Endodermal cell (in vitro differentiated cells): ENCODE data around the gene ZBTB42. TPM values are rescaled to one million over a fixed set of nuclear protein-coding genes. Genes with fewer than 3 reads are reported as not detected.

Source experiments
- DNase-seq: peaks from one replicate; pipeline ENCODE4 v3.0.0-alpha.2; 2017
- H3K27ac ChIP-seq: 2 replicates; pipeline ENCODE4 v1.5.1; 2013; ENCODE audit warnings: mild to moderate bottlenecking, low read depth, low read length, moderate library complexity
- H3K27me3 ChIP-seq: 2 replicates; pipeline ENCODE4 v1.6.1; 2013; ENCODE audit warnings: mild to moderate bottlenecking, low read length, moderate library complexity; ENCODE audit not compliant: insufficient read depth, control insufficient read depth, poor library complexity, severe bottlenecking
- H3K36me3 ChIP-seq: 2 replicates; pipeline ENCODE4 v1.7.0; 2013; ENCODE audit warnings: mild to moderate bottlenecking, low read length, moderate library complexity; ENCODE audit not compliant: control insufficient read depth, insufficient read depth
- H3K4me1 ChIP-seq: one replicate; pipeline ENCODE4 v1.7.0; 2013; ENCODE audit warnings: low read length; ENCODE audit not compliant: control insufficient read depth, insufficient read depth
- H3K4me3 ChIP-seq: 2 replicates; pipeline ENCODE4 v1.5.1; 2013; ENCODE audit warnings: mild to moderate bottlenecking, low read length, moderate library complexity
- H3K9ac ChIP-seq: 2 replicates; pipeline ENCODE4 v1.6.1; 2013; ENCODE audit warnings: mild to moderate bottlenecking, low read length, moderate library complexity; ENCODE audit not compliant: poor library complexity, severe bottlenecking; ENCODE audit errors: extremely low read depth
- H3K9me3 ChIP-seq: 2 replicates; pipeline ENCODE4 v1.6.1; 2013; ENCODE audit warnings: mild to moderate bottlenecking, low read length, moderate library complexity; ENCODE audit not compliant: control insufficient read depth
- H3K27ac Mint-ChIP-seq: 2 replicates; pipeline ENCODE4 v1.8.0; 2020; ENCODE audit warnings: mixed read lengths
- H3K27me3 Mint-ChIP-seq: 2 replicates; pipeline ENCODE4 v1.8.0; 2021; ENCODE audit warnings: mild to moderate bottlenecking, mixed read lengths; ENCODE audit not compliant: insufficient read depth
- H3K36me3 Mint-ChIP-seq: 2 replicates; pipeline ENCODE4 v1.8.0; 2020; ENCODE audit warnings: low read depth, mixed read lengths
- H3K4me1 Mint-ChIP-seq: 2 replicates; pipeline ENCODE4 v1.8.0; 2020; ENCODE audit warnings: mixed read lengths
- H3K4me3 Mint-ChIP-seq: 2 replicates; pipeline ENCODE4 v1.8.0; 2020; ENCODE audit warnings: mild to moderate bottlenecking, moderate library complexity, mixed read lengths
- H3K9me3 Mint-ChIP-seq: 2 replicates; pipeline ENCODE4 v1.8.0; 2020; ENCODE audit warnings: mild to moderate bottlenecking, mixed read lengths
- CTCF ChIP-seq: fragments of 200-600 bp; sonication (generic); conservative IDR thresholded peaks from 2 replicates; pipeline ENCODE4 v1.5.0; 2021; ENCODE audit warnings: antibody characterized with exemption, mild to moderate bottlenecking
- WGBS, 2 experiments: methylation state at CpG; one replicate each; pipeline versions ENCODE4 v1.1.5 to v1.1.7; 2013; ENCODE audit warnings: missing lambda C conversion rate in 2 of 2, mixed read lengths in 1 of 2; ENCODE audit not compliant: insufficient coverage in 1 of 2, insufficient read length in 1 of 2; 5-methylcytosine and 5-hydroxymethylcytosine counted together
- total RNA-seq, 2 donors: library from RNA; stranded (reverse); fragmentation: NEBNext Ultra II Directional in 1 of 2; extraction: Animal tissue kit (Norgen Biotek cat#: 25700) in 1 of 2; gene quantifications; 2 replicates in 1 of 2; 3 replicates in 1 of 2; pipeline ENCODE4 v1.2.1, GENCODE V29; 2021

ZBTB42 gene
- total RNA-seq, 2 donors from 2014 or later = 7.7 to 8.4 TPM

GRCh38 chr14:104795781-104796686 is 4.9 kb upstream of the ZBTB42 start:
- Histone ChIP-seq H3K9ac (no peak overlapping the region), H3K27ac (no peak overlapping the region), H3K36me3 (no peaks in the 10 kb centered on the region), H3K9me3 (no peaks in the 10 kb centered on the region), H3K4me1 (peaks cover 17% of the 10 kb centered on the region), H3K4me3 (peak overlapping the region; percentile 67), H3K27me3 (no peaks in the 10 kb centered on the region)
- Mint-ChIP-seq H3K27me3 (peaks cover 24% of the 10 kb centered on the region), H3K4me3 (peak overlapping the region; percentile 65), H3K27ac (no peak overlapping the region), H3K4me1 (peaks cover 30% of the 10 kb centered on the region), H3K36me3 (peaks cover 7% of the 10 kb centered on the region), H3K9me3 (no peaks in the 10 kb centered on the region)
- peak; percentile 80 for DNase-seq
- 4 to 10% methylated on average over 22 to 54 of the region's 55 CpGs for WGBS, 2 experiments
- no peak for TF ChIP-seq CTCF

- peaks cover 30% of the 10 kb centered on the region for H3K27me3 Mint-ChIP-seq
- DNase-seq = no peak
- Histone ChIP-seq H3K27ac (no peak overlapping the region), H3K27me3 (peaks cover 6% of the 10 kb centered on the region), H3K9ac (no peak overlapping the region), H3K4me3 (peak overlapping the region; percentile 67), H3K36me3 (no peaks in the 10 kb centered on the region), H3K9me3 (no peaks in the 10 kb centered on the region), H3K4me1 (peaks cover 21% of the 10 kb centered on the region)
- peaks cover 2% of the 10 kb centered on the region for H3K36me3 Mint-ChIP-seq
- H3K4me3 Mint-ChIP-seq = peak overlapping the region; percentile 65
- peaks cover 30% of the 10 kb centered on the region for H3K4me1 Mint-ChIP-seq
- no peaks in the 10 kb centered on the region for H3K9me3 Mint-ChIP-seq
- TF ChIP-seq CTCF = no peak
- 79 to 83% methylated on average over 4 to 6 of the region's 6 CpGs for WGBS, 2 experiments
- no peak overlapping the region for H3K27ac Mint-ChIP-seq
Measured at GRCh38 chr14:104796687-104797081, 4.2 kb upstream of the ZBTB42 start.

GRCh38 chr14:104797115-104798044 is 3.5 kb upstream of the ZBTB42 start:
- Histone ChIP-seq H3K27ac (no peak overlapping the region), H3K36me3 (no peaks in the 10 kb centered on the region), H3K4me3 (no peak overlapping the region), H3K9me3 (no peaks in the 10 kb centered on the region), H3K9ac (no peak overlapping the region), H3K4me1 (peaks cover 21% of the 10 kb centered on the region), H3K27me3 (peaks cover 13% of the 10 kb centered on the region)
- DNase-seq = peak; percentile 69
- no peaks in the 10 kb centered on the region for H3K9me3 Mint-ChIP-seq
- peaks cover 30% of the 10 kb centered on the region for H3K4me1 Mint-ChIP-seq
- H3K27me3 Mint-ChIP-seq = peaks cover 37% of the 10 kb centered on the region
- no peak overlapping the region for H3K27ac Mint-ChIP-seq
- peak overlapping the region; percentile 65 for H3K4me3 Mint-ChIP-seq
- no peak for TF ChIP-seq CTCF
- H3K36me3 Mint-ChIP-seq = peaks cover 2% of the 10 kb centered on the region
- 62 to 71% methylated on average over 11 to 18 of the region's 18 CpGs for WGBS, 2 experiments
